ENCODE results near the gene CCDC158.
A peak's percentile ranks its signal among the peaks of the same experiment; 100 is the strongest.
"Not testable (repeated sequence)": the region's sequence is repeated elsewhere in the genome, so short reads cannot be mapped to it uniquely, and the experiment has no call there.

CCDC158 gene

GRCh38 chr4:76420762-76421581, at the start of gene CCDC158:
Gene CCDC158 (minus strand): TSS chr4:76421141. CDS start chr4:76403207, 17,934 bp downstream.
- FAIRE-seq, result no peak
- no peak for DNase-seq (ENCODE audit: extremely low spot score, insufficient read length, low read depth)

GRCh38 chr4:76470532-76470931, 49.6 kb upstream of the CCDC158 start:
- no peak for DNase-seq (ENCODE audit: extremely low spot score, insufficient read length, low read depth)
- no peak for FAIRE-seq

- DNase-seq (ENCODE audit: extremely low spot score, insufficient read length, low read depth), result no peak
- FAIRE-seq, result no peak
These were observed 49.1 kb upstream of the CCDC158 start for GRCh38 chr4:76470064-76470463.

- FAIRE-seq (no peak), DNase-seq (ENCODE audit: extremely low spot score, insufficient read length, low read depth) (no peak)
These were observed 42.6 kb upstream of the CCDC158 start for GRCh38 chr4:76463568-76463967.

GRCh38 chr4:76459291-76459723, 38.4 kb upstream of the CCDC158 start:
- FAIRE-seq (no peak), DNase-seq (ENCODE audit: extremely low spot score, insufficient read length, low read depth) (no peak)

- no peak for DNase-seq (ENCODE audit: extremely low spot score, insufficient read length, low read depth)
- FAIRE-seq, result no peak
These were observed 37.9 kb upstream of the CCDC158 start for GRCh38 chr4:76458825-76459224.

- no peak for FAIRE-seq
- no peak for DNase-seq (ENCODE audit: extremely low spot score, insufficient read length, low read depth)
These were observed 37.4 kb upstream of the CCDC158 start for GRCh38 chr4:76458297-76458696.

GRCh38 chr4:76457885-76458284, 36.9 kb upstream of the CCDC158 start:
- DNase-seq (ENCODE audit: extremely low spot score, insufficient read length, low read depth) (no peak), FAIRE-seq (no peak)

- DNase-seq (ENCODE audit: extremely low spot score, insufficient read length, low read depth); FAIRE-seq: not testable (repeated sequence)
These were observed 33.1 kb upstream of the CCDC158 start for GRCh38 chr4:76454073-76454472.

- no peak for DNase-seq (ENCODE audit: extremely low spot score, insufficient read length, low read depth)
- FAIRE-seq, result no peak
These were observed 32.3 kb upstream of the CCDC158 start for GRCh38 chr4:76453232-76453631.

- FAIRE-seq (no peak), DNase-seq (ENCODE audit: extremely low spot score, insufficient read length, low read depth) (no peak)
These were observed 28.9 kb upstream of the CCDC158 start for GRCh38 chr4:76449833-76450232.

GRCh38 chr4:76449362-76449767, 28.4 kb upstream of the CCDC158 start:
- no peak for DNase-seq (ENCODE audit: extremely low spot score, insufficient read length, low read depth)
- no peak for FAIRE-seq

- DNase-seq (ENCODE audit: extremely low spot score, insufficient read length, low read depth) (no peak), FAIRE-seq (no peak)
These were observed 27.3 kb upstream of the CCDC158 start for GRCh38 chr4:76448211-76448610.

- FAIRE-seq (no peak), DNase-seq (ENCODE audit: extremely low spot score, insufficient read length, low read depth) (no peak)
These were observed 26.5 kb upstream of the CCDC158 start for GRCh38 chr4:76447393-76447851.

- FAIRE-seq (no peak), DNase-seq (ENCODE audit: extremely low spot score, insufficient read length, low read depth) (no peak)
These were observed 25.0 kb upstream of the CCDC158 start for GRCh38 chr4:76445911-76446310.

- no peak for DNase-seq (ENCODE audit: extremely low spot score, insufficient read length, low read depth)
- FAIRE-seq, result no peak
These were observed 22.4 kb upstream of the CCDC158 start for GRCh38 chr4:76443376-76443775.

- DNase-seq (ENCODE audit: extremely low spot score, insufficient read length, low read depth), result no peak
- FAIRE-seq, result no peak
These were observed 21.9 kb upstream of the CCDC158 start for GRCh38 chr4:76442807-76443206.

- no peak for FAIRE-seq
- no peak for DNase-seq (ENCODE audit: extremely low spot score, insufficient read length, low read depth)
These were observed 20.9 kb upstream of the CCDC158 start for GRCh38 chr4:76441881-76442280.

- no peak for DNase-seq (ENCODE audit: extremely low spot score, insufficient read length, low read depth)
- no peak for FAIRE-seq
These were observed 18.6 kb upstream of the CCDC158 start for GRCh38 chr4:76439491-76439890.

GRCh38 chr4:76435528-76436319, 14.8 kb upstream of the CCDC158 start:
- DNase-seq (ENCODE audit: extremely low spot score, insufficient read length, low read depth), result no peak
- FAIRE-seq, result no peak

GRCh38 chr4:76434901-76435527, 14.1 kb upstream of the CCDC158 start, which contains the start of gene SHROOM3:
Gene SHROOM3 (plus strand): TSS chr4:76435229. CDS start chr4:76436053, 824 bp downstream.
- DNase-seq (ENCODE audit: extremely low spot score, insufficient read length, low read depth), result no peak
- peak; percentile 62 for FAIRE-seq
